ENCODE data around the gene NPIPB6. TPM values are rescaled to one million over a fixed set of nuclear protein-coding genes. Genes with fewer than 3 reads are reported as not detected.

Gene NPIPB6
- total RNA-seq, 4 donors from 2014 or later, result 1.5 to 10.2 (median 3.6) TPM

GRCh38 chr16:28310796-28311195 lies 52.5 kb downstream of the NPIPB6 start:
- TF ChIP-seq POLR2A (IDR thresholded peaks at IDR 0.05), result no peak
- TF ChIP-seq CTCF (IDR thresholded peaks at IDR 0.05), result no peak
- H3K4me3 ChIP-seq (ENCODE audit: low read depth, poor library complexity, severe bottlenecking), result no peak overlapping the region
- intact Hi-C loops (cut with DNase I; ENCODE audit: low total_unique reads), result no loop called here
- no peak for DNase-seq (ENCODE audit: low spot score in 2 of 2)
- 93% methylated on average over 11 of the region's 11 CpGs for WGBS, 2 donors

DNA sequence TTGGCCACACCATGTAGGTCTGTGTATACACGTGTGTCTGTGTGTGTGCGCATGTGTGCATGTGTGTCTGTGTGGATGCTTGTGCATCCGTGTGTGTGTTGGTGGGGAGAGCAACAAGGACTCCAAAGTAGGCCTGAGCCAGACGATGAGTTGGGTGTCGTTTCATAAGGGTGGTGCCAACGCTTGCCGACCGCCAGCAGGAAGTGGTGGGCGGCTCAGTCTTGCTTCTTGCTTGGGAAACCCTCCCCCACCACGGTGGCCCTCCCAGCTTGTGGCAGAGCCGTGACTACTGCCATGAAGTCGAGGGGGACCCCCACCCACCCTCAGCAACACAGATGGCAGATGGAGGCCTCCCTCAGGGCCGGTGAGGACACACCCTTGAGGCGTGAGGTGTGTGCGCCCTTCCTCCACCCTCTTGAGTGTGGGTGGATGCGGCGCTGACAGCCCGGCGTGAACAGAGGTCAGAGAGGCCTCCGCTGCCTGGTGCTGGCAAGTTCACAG lies 53.4 kb downstream of the NPIPB6 start:
- 73 to 75% methylated on average over 12 to 15 of the region's 20 CpGs for WGBS, 2 donors
- TF ChIP-seq CTCF (IDR thresholded peaks at IDR 0.05) (no peak), POLR2A (IDR thresholded peaks at IDR 0.05) (no peak)
- DNase-seq (ENCODE audit: low spot score in 2 of 2), result no peak
- no peak overlapping the region for H3K4me3 ChIP-seq (ENCODE audit: low read depth, poor library complexity, severe bottlenecking)
- intact Hi-C loops (cut with DNase I; ENCODE audit: low total_unique reads), result no loop called here

DNA sequence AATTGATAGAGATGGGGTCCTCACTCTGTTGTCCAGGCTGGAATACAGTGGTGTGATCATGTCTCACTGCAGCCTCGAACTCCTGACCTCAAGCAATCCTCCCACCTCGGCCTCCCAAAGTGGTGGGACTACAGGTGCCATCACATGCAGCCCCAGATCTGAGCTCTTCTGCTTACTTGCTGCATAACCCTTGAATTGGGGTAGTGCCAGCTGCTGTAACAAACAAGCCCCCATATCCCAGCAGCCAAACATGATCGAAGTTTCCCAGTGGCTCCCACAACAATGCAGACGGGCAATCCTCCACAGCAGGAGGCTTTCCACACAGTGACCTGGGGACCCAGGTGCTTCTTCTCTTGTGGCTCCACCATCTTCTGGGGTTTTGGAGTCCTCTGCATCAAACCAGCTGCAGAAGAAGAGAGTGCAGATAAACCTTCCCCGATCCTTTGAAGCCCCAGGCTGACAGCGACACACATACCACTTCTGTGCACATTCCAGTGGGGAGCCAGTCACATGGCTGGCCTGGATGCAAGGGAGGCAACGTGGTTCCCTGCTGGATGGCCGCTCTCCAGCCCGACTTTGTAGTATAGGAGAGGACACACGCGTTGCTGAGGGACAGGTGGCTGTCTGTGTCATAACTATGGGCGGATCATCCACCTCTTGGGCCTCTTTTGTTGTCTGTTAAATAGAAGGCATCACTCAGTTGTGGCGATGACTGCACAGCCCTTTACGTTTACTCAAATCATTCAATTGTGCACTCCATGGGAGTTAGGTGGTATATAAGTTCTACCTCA lies 54.3 kb downstream of the NPIPB6 start:
- TF ChIP-seq POLR2A (IDR thresholded peaks at IDR 0.05), result no peak
- TF ChIP-seq CTCF (IDR thresholded peaks at IDR 0.05), result no peak
- H3K4me3 ChIP-seq (ENCODE audit: low read depth, poor library complexity, severe bottlenecking), result no peak overlapping the region
- WGBS, 2 donors, result 87 to 90% methylated on average over 14 of the region's 14 CpGs
- no peak for DNase-seq (ENCODE audit: low spot score in 2 of 2)
- intact Hi-C loops (cut with DNase I; ENCODE audit: low total_unique reads), result no loop called here

DNA sequence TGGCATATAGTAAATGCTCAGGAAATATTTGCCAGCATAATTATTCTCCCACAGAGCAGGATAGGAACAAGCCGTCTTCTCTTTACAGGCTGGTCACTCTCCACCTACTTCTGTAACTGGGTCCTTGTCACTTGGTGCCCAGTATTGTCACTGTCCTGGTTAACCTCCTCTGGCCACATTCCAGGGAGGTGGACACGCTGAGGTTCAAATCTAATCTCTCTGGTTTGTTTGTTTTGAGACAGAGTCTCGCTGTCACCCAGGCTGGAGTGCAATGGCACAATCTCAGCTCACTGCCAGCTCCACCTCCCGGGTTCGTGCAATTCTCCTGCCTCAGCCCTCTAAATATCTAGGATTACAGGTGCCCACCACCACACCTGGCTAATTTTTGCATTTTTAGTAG lies 55.4 kb downstream of the NPIPB6 start:
- 94 to 95% methylated on average over 5 of the region's 5 CpGs for WGBS, 2 donors
- TF ChIP-seq POLR2A (IDR thresholded peaks at IDR 0.05) (no peak), CTCF (IDR thresholded peaks at IDR 0.05) (no peak)
- intact Hi-C loops (cut with DNase I; ENCODE audit: low total_unique reads), result no loop called here
- no peak overlapping the region for H3K4me3 ChIP-seq (ENCODE audit: low read depth, poor library complexity, severe bottlenecking)
- DNase-seq (ENCODE audit: low spot score in 2 of 2), result no peak

DNA sequence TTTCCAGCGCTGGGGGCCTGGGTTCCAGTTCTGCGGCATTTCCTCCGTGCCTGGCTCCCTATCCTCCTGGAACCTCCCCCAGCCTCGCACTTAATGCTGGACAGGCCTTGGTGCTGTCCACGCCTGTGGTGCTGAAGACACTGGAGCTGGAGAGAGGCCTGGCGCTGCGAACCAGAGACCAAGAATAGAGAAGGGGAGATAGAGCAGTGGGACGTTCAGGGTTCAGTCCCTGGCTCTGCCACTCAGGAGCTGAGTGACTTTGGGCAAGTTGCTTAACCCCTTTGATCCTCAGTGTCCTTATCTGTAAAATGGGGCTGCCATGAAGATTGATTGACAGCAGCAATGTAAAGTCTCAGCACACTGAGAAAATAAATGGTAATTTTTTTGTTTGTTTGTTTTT lies 59.1 kb downstream of the NPIPB6 start:
- intact Hi-C loops (cut with DNase I; ENCODE audit: low total_unique reads), result no loop called here
- no peak for TF ChIP-seq POLR2A (IDR thresholded peaks at IDR 0.05)
- TF ChIP-seq CTCF (IDR thresholded peaks at IDR 0.05), result no peak
- 76 to 81% methylated on average over 8 of the region's 8 CpGs for WGBS, 2 donors
- no peak for DNase-seq (ENCODE audit: low spot score in 2 of 2)
- H3K4me3 ChIP-seq (ENCODE audit: low read depth, poor library complexity, severe bottlenecking), result no peak overlapping the region

DNA sequence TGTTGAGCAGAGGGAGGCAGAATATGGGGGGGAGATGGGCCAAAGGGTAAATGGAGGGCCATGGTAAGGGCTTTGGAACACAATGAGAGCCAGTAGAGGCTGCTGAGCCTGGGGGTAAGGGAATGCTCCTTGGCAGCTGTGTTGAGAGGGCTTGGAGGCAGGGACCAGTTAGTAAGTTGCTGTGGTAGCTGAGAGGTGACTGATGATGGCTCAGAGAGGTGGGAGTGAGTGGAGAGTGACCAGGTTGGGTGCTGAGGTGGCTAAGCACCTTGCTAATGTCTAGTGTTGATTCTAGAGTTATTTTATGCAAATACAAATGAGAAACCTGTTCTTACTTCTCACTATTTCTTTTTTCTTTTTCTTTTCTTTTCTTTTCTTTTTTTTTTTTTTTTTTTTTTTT lies 60.2 kb downstream of the NPIPB6 start:
- no peak overlapping the region for H3K4me3 ChIP-seq (ENCODE audit: low read depth, poor library complexity, severe bottlenecking)
- intact Hi-C loops (cut with DNase I; ENCODE audit: low total_unique reads), result no loop called here
- TF ChIP-seq POLR2A (IDR thresholded peaks at IDR 0.05), result no peak
- TF ChIP-seq CTCF (IDR thresholded peaks at IDR 0.05), result no peak
- DNase-seq (ENCODE audit: low spot score in 2 of 2), result no peak
